ENCODE measurements around the gene SLC28A3. TPM values are rescaled to one million over a fixed set of nuclear protein-coding genes. Genes with fewer than 3 reads are reported as not detected.

Gene SLC28A3
- total RNA-seq, 1 experiment from 2014 or later: 0.77 TPM

GRCh38 chr9:84381508-84381907 is 41.0 kb upstream of the SLC28A3 start:
- ChIA-PET CTCF (interaction anchor here (0.7 to 1.0 kb wide), 3 partner anchors 15 to 762 kb away, joined by 3 to 5 read pairs (median 3); no protein-coding TSS in a partner anchor), POLR2A (interaction anchor here (0.6 kb wide), 1 partner anchor 310 kb away, joined by 3 read pairs; no protein-coding TSS in a partner anchor)
- no peak for TF ChIP-seq CTCF (IDR thresholded peaks at IDR 0.05; ENCODE audit: unreplicated experiment)
- no peaks in the 10 kb centered on the region for H3K36me3 Mint-ChIP-seq (ENCODE audit: insufficient read depth, unreplicated experiment)
- intact Hi-C loops (cut with micrococcal nuclease): no loop called here
- no peaks in the 10 kb centered on the region for H3K27me3 Mint-ChIP-seq (ENCODE audit: insufficient read depth, unreplicated experiment)
- BruUV-seq (replicated peaks): no TSS peak
- H3K9me3 Mint-ChIP-seq (ENCODE audit: unreplicated experiment): no peaks in the 10 kb centered on the region
- H3K4me1 Mint-ChIP-seq (ENCODE audit: insufficient read depth, unreplicated experiment): peaks cover 6% of the 10 kb centered on the region
- no peak overlapping the region for H3K27ac Mint-ChIP-seq (ENCODE audit: low read depth, unreplicated experiment)
- DNase-seq (ENCODE audit: unreplicated experiment): no peak
- no peak overlapping the region for H3K4me3 Mint-ChIP-seq (ENCODE audit: unreplicated experiment)

GRCh38 chr9:84379740-84380139 is 39.2 kb upstream of the SLC28A3 start:
- Mint-ChIP-seq H3K36me3 (ENCODE audit: insufficient read depth, unreplicated experiment) (no peaks in the 10 kb centered on the region), H3K27ac (ENCODE audit: low read depth, unreplicated experiment) (no peak overlapping the region), H3K4me3 (ENCODE audit: unreplicated experiment) (no peak overlapping the region), H3K4me1 (ENCODE audit: insufficient read depth, unreplicated experiment) (peaks cover 6% of the 10 kb centered on the region), H3K9me3 (ENCODE audit: unreplicated experiment) (no peaks in the 10 kb centered on the region), H3K27me3 (ENCODE audit: insufficient read depth, unreplicated experiment) (no peaks in the 10 kb centered on the region)
- POLR2A ChIA-PET: no interaction called here
- BruUV-seq (replicated peaks): no TSS peak
- intact Hi-C loops (cut with micrococcal nuclease): no loop called here
- CTCF ChIA-PET: interaction anchor here (0.7 to 1.0 kb wide), 3 partner anchors 18 to 36 kb away, joined by 3 to 4 read pairs (median 3); no protein-coding TSS in a partner anchor
- no peak for DNase-seq (ENCODE audit: unreplicated experiment)
- TF ChIP-seq CTCF (IDR thresholded peaks at IDR 0.05; ENCODE audit: unreplicated experiment): no peak

- CTCF ChIA-PET: no interaction called here
- Mint-ChIP-seq H3K9me3 (ENCODE audit: unreplicated experiment) (no peaks in the 10 kb centered on the region), H3K4me1 (ENCODE audit: insufficient read depth, unreplicated experiment) (peaks cover 25% of the 10 kb centered on the region), H3K27me3 (ENCODE audit: insufficient read depth, unreplicated experiment) (no peaks in the 10 kb centered on the region), H3K4me3 (ENCODE audit: unreplicated experiment) (no peak overlapping the region), H3K27ac (ENCODE audit: low read depth, unreplicated experiment) (no peak overlapping the region), H3K36me3 (ENCODE audit: insufficient read depth, unreplicated experiment) (no peaks in the 10 kb centered on the region)
- intact Hi-C loops (cut with micrococcal nuclease): no loop called here
- BruUV-seq (replicated peaks): no TSS peak
- no peak for DNase-seq (ENCODE audit: unreplicated experiment)
- POLR2A ChIA-PET: no interaction called here
- no peak for TF ChIP-seq CTCF (IDR thresholded peaks at IDR 0.05; ENCODE audit: unreplicated experiment)
Observed at GRCh38 chr9:84375954-84376353, 35.4 kb upstream of the SLC28A3 start.

GRCh38 chr9:84374516-84374915 is 34.0 kb upstream of the SLC28A3 start:
- H3K4me1 Mint-ChIP-seq (ENCODE audit: insufficient read depth, unreplicated experiment): peaks cover 33% of the 10 kb centered on the region
- H3K27me3 Mint-ChIP-seq (ENCODE audit: insufficient read depth, unreplicated experiment): no peaks in the 10 kb centered on the region
- CTCF ChIA-PET: interaction anchor here (0.7 kb wide), 1 partner anchor 201 kb away, joined by 3 read pairs; no protein-coding TSS in a partner anchor
- no peak overlapping the region for H3K27ac Mint-ChIP-seq (ENCODE audit: low read depth, unreplicated experiment)
- TF ChIP-seq CTCF (IDR thresholded peaks at IDR 0.05; ENCODE audit: unreplicated experiment): no peak
- H3K36me3 Mint-ChIP-seq (ENCODE audit: insufficient read depth, unreplicated experiment): no peaks in the 10 kb centered on the region
- BruUV-seq (replicated peaks): no TSS peak
- DNase-seq (ENCODE audit: unreplicated experiment): no peak
- H3K4me3 Mint-ChIP-seq (ENCODE audit: unreplicated experiment): no peak overlapping the region
- intact Hi-C loops (cut with micrococcal nuclease): loop anchor here (5.0 kb wide), 1 partner anchor 437 kb away; no protein-coding TSS in a partner anchor
- POLR2A ChIA-PET: interaction anchor here (0.7 to 0.9 kb wide), 2 partner anchors 39 to 942 kb away, joined by 3 read pairs; no protein-coding TSS in a partner anchor
- no peaks in the 10 kb centered on the region for H3K9me3 Mint-ChIP-seq (ENCODE audit: unreplicated experiment)
